AG04450 (cell line): ENCODE measurements around the gene OR1S1. TPM values are rescaled to one million over a fixed set of nuclear protein-coding genes. Genes with fewer than 3 reads are reported as not detected.

Experiments
- CTCF ChIA-PET: fragments of 300-600, 350-600 bp; formaldehyde crosslinking; extraction: SDS; loops from one replicate; lab custom pipeline; 2022; ENCODE audit warnings: antibody characterized with exemption, inconsistent platforms; lab: Charles Lee
- POLR2A ChIA-PET: fragments of 350-600 bp; formaldehyde crosslinking; extraction: SDS; loops from one replicate; lab custom pipeline; 2021; ENCODE audit warnings: antibody characterized with exemption, inconsistent platforms; lab: Yijun Ruan, JAX
- DNase-seq: peaks from one replicate; pipeline ENCODE4 v3.0.0-alpha.2; 2011; ENCODE audit warnings: low read depth, low spot score
- H3K27ac ChIP-seq: one replicate; pipeline ENCODE4 v1.5.1; 2012; ENCODE audit warnings: low read depth, low read length, control low read depth
- H3K27me3 ChIP-seq: one replicate; pipeline ENCODE4 v1.6.0; 2012; ENCODE audit warnings: low read length; ENCODE audit not compliant: control insufficient read depth, insufficient read depth
- H3K4me3 ChIP-seq: 2 replicates; pipeline ENCODE4 v1.5.1; 2011; ENCODE audit warnings: mild to moderate bottlenecking, low read depth, low read length, control low read depth
- H3K9me3 ChIP-seq: 2 replicates; pipeline ENCODE4 v1.5.1; 2012; ENCODE audit warnings: low read length; ENCODE audit not compliant: control insufficient read depth, insufficient read depth
- CTCF ChIP-seq: IDR thresholded peaks from 2 replicates; pipeline ENCODE4 v1.5.1; 2011; ENCODE audit warnings: low read depth, low read length, control low read depth, inconsistent platforms
- polyA plus RNA-seq: library from polyadenylated mRNA; depleted of rRNA; stranded (reverse); fragments of >200 nt; gene quantifications from 2 replicates; pipeline ENCODE4 v1.2.3, GENCODE V29; 2011

OR1S1 gene
- polyA plus RNA-seq, 1 experiment = not detected

DNA sequence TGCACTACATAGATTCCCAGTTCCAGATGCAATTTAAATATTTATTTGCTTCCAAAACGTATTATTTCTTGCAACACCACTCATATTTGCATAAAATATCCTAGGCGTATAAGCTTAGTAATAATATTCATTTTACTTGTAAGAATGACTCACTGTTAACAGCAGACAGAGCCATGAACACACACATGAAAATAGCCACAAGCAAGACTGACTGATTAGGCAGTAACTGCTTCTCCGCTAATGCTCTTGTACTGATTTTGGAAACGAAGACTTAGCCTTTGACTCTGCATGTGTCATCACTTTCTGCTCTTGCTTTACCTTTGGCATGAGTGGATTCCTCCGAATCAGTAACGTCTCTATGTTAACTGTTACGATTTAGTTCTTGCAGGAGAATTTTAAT, 10.2 kb downstream of the OR1S1 start:
- ChIA-PET POLR2A (no interaction called here), CTCF (no interaction called here)
- H3K9me3 ChIP-seq = no peaks in the 10 kb centered on the region
- no peak overlapping the region for H3K4me3 ChIP-seq
- TF ChIP-seq CTCF = no peak
- H3K27ac ChIP-seq = no peak overlapping the region
- DNase-seq = no peak
- H3K27me3 ChIP-seq = no peaks in the 10 kb centered on the region

DNA sequence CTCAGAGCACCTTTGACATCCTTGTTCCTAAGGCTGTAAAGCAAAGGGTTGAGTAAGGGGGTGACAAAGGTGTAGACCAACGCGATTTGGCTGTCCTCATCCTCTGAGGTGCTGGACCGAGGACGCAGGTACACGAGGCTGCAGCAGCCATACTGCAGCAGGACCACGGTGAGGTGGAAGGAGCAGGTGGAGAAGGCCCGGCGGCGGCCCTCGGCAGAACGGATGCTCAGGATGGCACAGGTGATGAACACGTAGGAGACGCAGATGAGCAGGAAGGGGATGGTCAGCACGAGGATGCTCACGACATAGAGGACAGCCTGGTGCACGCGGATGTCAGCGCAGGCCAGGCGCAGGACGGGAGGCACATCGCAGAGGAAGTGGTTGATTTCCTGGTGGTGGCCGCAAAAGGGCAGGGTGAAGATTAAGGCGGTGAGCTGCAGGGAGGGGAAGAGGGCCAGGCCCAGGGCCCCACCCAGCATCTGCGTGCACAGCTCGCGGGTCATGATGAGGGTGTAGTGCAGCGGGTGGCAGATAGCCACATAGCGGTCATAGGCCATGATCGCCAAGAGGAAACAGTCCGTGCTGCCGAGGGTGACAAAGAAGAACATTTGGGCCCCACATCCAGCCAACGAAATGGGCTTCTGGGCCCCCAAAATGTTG, 15.6 kb downstream of the OR1S1 start:
- ChIA-PET POLR2A (no interaction called here), CTCF (no interaction called here)
- Histone ChIP-seq H3K27me3 (no peaks in the 10 kb centered on the region), H3K27ac (no peak overlapping the region), H3K9me3 (peaks cover 8% of the 10 kb centered on the region), H3K4me3 (no peak overlapping the region)
- no peak for TF ChIP-seq CTCF
- DNase-seq = no peak

GRCh38 chr11:58243954-58244353, 31.4 kb downstream of the OR1S1 start:
- no peak for TF ChIP-seq CTCF
- CTCF ChIA-PET = no interaction called here
- H3K27me3 ChIP-seq = no peaks in the 10 kb centered on the region
- POLR2A ChIA-PET = no interaction called here
- no peak overlapping the region for H3K4me3 ChIP-seq
- no peak overlapping the region for H3K27ac ChIP-seq
- no peaks in the 10 kb centered on the region for H3K9me3 ChIP-seq
- DNase-seq = no peak

GRCh38 chr11:58254936-58255335, 42.4 kb downstream of the OR1S1 start:
- DNase-seq = no peak
- CTCF ChIA-PET = no interaction called here

More at GRCh38 chr11:58254936-58255335, 42.4 kb downstream of the OR1S1 start:
- POLR2A ChIA-PET = no interaction called here
- H3K4me3 ChIP-seq = no peak overlapping the region
- H3K27ac ChIP-seq = no peak overlapping the region
- TF ChIP-seq CTCF = no peak
- H3K27me3 ChIP-seq = no peaks in the 10 kb centered on the region
- no peaks in the 10 kb centered on the region for H3K9me3 ChIP-seq
